Measurements from ENCODE around the gene BRME1.

BRME1 gene

GRCh38 chr19:13937479-13938300 is 31.8 kb upstream of the BRME1 start:
- no peak overlapping the region for H3K27ac ChIP-seq (ENCODE audit: insufficient read depth, low read depth, low read length, poor library complexity, severe bottlenecking)
- 34 to 36% methylated on average over 29 of the region's 29 CpGs for WGBS, 2 experiments
- no peaks in the 10 kb centered on the region for H3K27me3 ChIP-seq (ENCODE audit: control insufficient read depth, insufficient read depth, low read length, poor library complexity, severe bottlenecking)
- H3K4me3 ChIP-seq (ENCODE audit: insufficient read depth, low read depth, low read length): no peak overlapping the region
- H3K4me1 ChIP-seq (ENCODE audit: control insufficient read depth, insufficient read depth, low read length): peaks cover 29% of the 10 kb centered on the region
- no peaks in the 10 kb centered on the region for H3K36me3 ChIP-seq (ENCODE audit: control insufficient read depth, insufficient read depth, low read length)
- no peaks in the 10 kb centered on the region for H3K9me3 ChIP-seq (ENCODE audit: control insufficient read depth, low read length)

GRCh38 chr19:13935765-13936510 is 30.0 kb upstream of the BRME1 start:
- Histone ChIP-seq H3K36me3 (ENCODE audit: control insufficient read depth, insufficient read depth, low read length) (no peaks in the 10 kb centered on the region), H3K9me3 (ENCODE audit: control insufficient read depth, low read length) (no peaks in the 10 kb centered on the region), H3K4me1 (ENCODE audit: control insufficient read depth, insufficient read depth, low read length) (peaks cover 29% of the 10 kb centered on the region), H3K27ac (ENCODE audit: insufficient read depth, low read depth, low read length, poor library complexity, severe bottlenecking) (no peak overlapping the region), H3K4me3 (ENCODE audit: insufficient read depth, low read depth, low read length) (no peak overlapping the region), H3K27me3 (ENCODE audit: control insufficient read depth, insufficient read depth, low read length, poor library complexity, severe bottlenecking) (no peaks in the 10 kb centered on the region)
- WGBS, 2 experiments: 60 to 65% methylated on average over 20 to 22 of the region's 22 CpGs

DNA sequence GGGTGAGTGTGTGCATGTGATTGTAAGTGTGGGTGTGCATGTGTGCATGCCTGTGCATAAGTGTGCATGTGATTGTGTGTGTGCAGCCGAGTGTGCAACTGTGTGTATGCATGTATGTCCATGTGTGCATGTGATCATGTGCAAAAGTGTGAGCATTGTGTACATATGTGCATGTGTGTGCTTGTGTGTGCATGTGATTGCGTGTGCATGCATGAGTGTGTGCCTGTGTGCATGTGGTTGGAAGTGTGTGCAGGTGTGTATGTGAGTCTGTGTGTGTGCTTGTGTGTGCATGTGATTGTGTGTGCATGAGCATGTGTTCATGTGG is 28.8 kb upstream of the BRME1 start:
- Histone ChIP-seq H3K4me3 (ENCODE audit: insufficient read depth, low read depth, low read length) (no peak overlapping the region), H3K9me3 (ENCODE audit: control insufficient read depth, low read length) (no peaks in the 10 kb centered on the region), H3K27me3 (ENCODE audit: control insufficient read depth, insufficient read depth, low read length, poor library complexity, severe bottlenecking) (no peaks in the 10 kb centered on the region), H3K4me1 (ENCODE audit: control insufficient read depth, insufficient read depth, low read length) (peaks cover 29% of the 10 kb centered on the region), H3K27ac (ENCODE audit: insufficient read depth, low read depth, low read length, poor library complexity, severe bottlenecking) (no peak overlapping the region), H3K36me3 (ENCODE audit: control insufficient read depth, insufficient read depth, low read length) (no peaks in the 10 kb centered on the region)
- 92 to 95% methylated on average over 2 of the region's 2 CpGs for WGBS, 2 experiments

DNA sequence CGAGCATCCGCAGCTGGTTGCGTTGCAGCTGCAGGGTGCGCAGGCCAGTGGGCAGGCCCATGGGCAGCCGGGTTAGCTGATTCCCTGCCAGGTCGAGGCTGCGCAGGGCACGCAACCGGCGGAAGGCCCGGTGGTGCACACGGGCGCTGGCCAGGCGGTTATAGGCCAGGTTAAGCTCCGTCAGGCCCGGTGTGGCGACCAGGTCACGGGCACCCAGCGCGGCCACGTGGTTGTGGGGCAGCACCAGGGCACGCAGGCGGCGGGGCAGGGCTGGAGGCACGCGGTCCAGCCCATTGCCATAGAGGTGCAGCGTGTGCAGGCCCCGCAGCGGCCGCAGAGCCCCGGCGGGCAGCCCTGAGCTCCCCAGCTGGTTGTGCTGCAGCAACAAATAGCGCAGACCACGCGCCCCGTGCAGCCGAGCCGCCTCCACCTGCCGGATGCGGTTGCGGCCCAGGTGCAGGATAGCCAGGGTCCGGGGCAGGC is 27.0 kb upstream of the BRME1 start:
- Histone ChIP-seq H3K27me3 (ENCODE audit: control insufficient read depth, insufficient read depth, low read length, poor library complexity, severe bottlenecking) (no peaks in the 10 kb centered on the region), H3K4me3 (ENCODE audit: insufficient read depth, low read depth, low read length) (no peak overlapping the region), H3K36me3 (ENCODE audit: control insufficient read depth, insufficient read depth, low read length) (no peaks in the 10 kb centered on the region), H3K27ac (ENCODE audit: insufficient read depth, low read depth, low read length, poor library complexity, severe bottlenecking) (no peak overlapping the region), H3K9me3 (ENCODE audit: control insufficient read depth, low read length) (no peaks in the 10 kb centered on the region), H3K4me1 (ENCODE audit: control insufficient read depth, insufficient read depth, low read length) (peaks cover 20% of the 10 kb centered on the region)
- WGBS, 2 experiments: 96% methylated on average over 42 of the region's 42 CpGs

DNA sequence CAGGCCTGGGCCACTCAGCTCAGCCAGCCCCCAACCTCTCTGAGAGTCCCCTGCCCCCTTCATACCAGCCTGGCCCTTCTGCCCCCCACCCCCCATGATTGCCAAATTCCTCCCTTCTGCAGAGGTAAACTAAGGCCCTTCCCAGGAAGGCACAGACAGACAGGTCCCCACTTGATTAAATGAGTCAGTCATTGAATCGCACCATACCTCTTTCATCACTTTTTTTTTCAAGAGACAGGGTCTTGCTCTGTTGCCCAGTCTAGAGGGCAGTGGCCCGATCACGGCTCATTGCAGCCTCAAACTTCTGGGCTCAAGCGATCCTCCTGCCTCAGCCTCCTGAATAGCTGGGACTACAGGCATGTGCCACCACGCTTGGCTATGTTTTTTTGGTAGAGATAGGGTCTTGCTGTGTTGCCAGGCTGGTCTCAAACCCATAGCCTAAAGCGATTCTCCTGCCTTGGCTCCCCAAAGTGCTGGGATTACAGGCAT is 26.3 kb upstream of the BRME1 start:
- Histone ChIP-seq H3K4me3 (ENCODE audit: insufficient read depth, low read depth, low read length) (no peak overlapping the region), H3K27ac (ENCODE audit: insufficient read depth, low read depth, low read length, poor library complexity, severe bottlenecking) (no peak overlapping the region), H3K9me3 (ENCODE audit: control insufficient read depth, low read length) (no peaks in the 10 kb centered on the region), H3K4me1 (ENCODE audit: control insufficient read depth, insufficient read depth, low read length) (peaks cover 13% of the 10 kb centered on the region), H3K27me3 (ENCODE audit: control insufficient read depth, insufficient read depth, low read length, poor library complexity, severe bottlenecking) (no peaks in the 10 kb centered on the region), H3K36me3 (ENCODE audit: control insufficient read depth, insufficient read depth, low read length) (no peaks in the 10 kb centered on the region)
- WGBS, 2 experiments: 92 to 93% methylated on average over 6 of the region's 6 CpGs

- WGBS, 2 experiments: 95% methylated on average over 30 of the region's 30 CpGs
- Histone ChIP-seq H3K27ac (ENCODE audit: insufficient read depth, low read depth, low read length, poor library complexity, severe bottlenecking) (no peak overlapping the region), H3K4me3 (ENCODE audit: insufficient read depth, low read depth, low read length) (no peak overlapping the region)
Observed at GRCh38 chr19:13931391-13932148, 25.7 kb upstream of the BRME1 start.

DNA sequence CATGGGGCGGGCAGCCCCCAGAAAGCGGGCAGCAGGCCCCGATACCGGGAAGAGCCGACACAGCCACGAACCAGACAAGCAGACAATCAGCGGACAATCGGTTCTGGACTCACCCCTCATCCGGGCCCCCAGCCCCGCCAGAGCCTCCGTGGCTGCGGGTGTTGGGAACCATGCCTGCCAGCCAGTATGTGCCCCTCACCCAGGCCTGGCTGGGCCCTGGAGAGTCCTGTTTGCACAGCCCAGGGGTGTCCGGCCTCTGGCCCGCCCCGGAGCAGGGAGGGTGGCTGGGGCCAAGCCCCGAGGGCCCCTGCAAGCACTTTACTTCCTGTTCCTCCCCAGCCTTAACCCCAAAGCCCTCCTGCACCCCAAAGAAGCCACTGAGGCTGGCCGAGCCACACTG is 24.5 kb upstream of the BRME1 start:
- no peaks in the 10 kb centered on the region for H3K27me3 ChIP-seq (ENCODE audit: control insufficient read depth, insufficient read depth, low read length, poor library complexity, severe bottlenecking)
- WGBS, 2 experiments: 92 to 93% methylated on average over 17 of the region's 17 CpGs
- no peak overlapping the region for H3K4me3 ChIP-seq (ENCODE audit: insufficient read depth, low read depth, low read length)
- H3K9me3 ChIP-seq (ENCODE audit: control insufficient read depth, low read length): no peaks in the 10 kb centered on the region
- no peaks in the 10 kb centered on the region for H3K36me3 ChIP-seq (ENCODE audit: control insufficient read depth, insufficient read depth, low read length)
- H3K4me1 ChIP-seq (ENCODE audit: control insufficient read depth, insufficient read depth, low read length): peaks cover under 1% of the 10 kb centered on the region
- H3K27ac ChIP-seq (ENCODE audit: insufficient read depth, low read depth, low read length, poor library complexity, severe bottlenecking): no peak overlapping the region

More at GRCh38 chr19:13931391-13932148, 25.7 kb upstream of the BRME1 start:
- H3K9me3 ChIP-seq (ENCODE audit: control insufficient read depth, low read length): no peaks in the 10 kb centered on the region
- no peaks in the 10 kb centered on the region for H3K27me3 ChIP-seq (ENCODE audit: control insufficient read depth, insufficient read depth, low read length, poor library complexity, severe bottlenecking)
- H3K36me3 ChIP-seq (ENCODE audit: control insufficient read depth, insufficient read depth, low read length): no peaks in the 10 kb centered on the region
- peaks cover 12% of the 10 kb centered on the region for H3K4me1 ChIP-seq (ENCODE audit: control insufficient read depth, insufficient read depth, low read length)

GRCh38 chr19:13929956-13930355 is 24.0 kb upstream of the BRME1 start:
- H3K27me3 ChIP-seq (ENCODE audit: control insufficient read depth, insufficient read depth, low read length, poor library complexity, severe bottlenecking): no peaks in the 10 kb centered on the region
- H3K27ac ChIP-seq (ENCODE audit: insufficient read depth, low read depth, low read length, poor library complexity, severe bottlenecking): no peak overlapping the region
- no peaks in the 10 kb centered on the region for H3K9me3 ChIP-seq (ENCODE audit: control insufficient read depth, low read length)
- no peaks in the 10 kb centered on the region for H3K4me1 ChIP-seq (ENCODE audit: control insufficient read depth, insufficient read depth, low read length)
- 93% methylated on average over 17 of the region's 17 CpGs for WGBS, 2 experiments
- H3K4me3 ChIP-seq (ENCODE audit: insufficient read depth, low read depth, low read length): no peak overlapping the region
- no peaks in the 10 kb centered on the region for H3K36me3 ChIP-seq (ENCODE audit: control insufficient read depth, insufficient read depth, low read length)

DNA sequence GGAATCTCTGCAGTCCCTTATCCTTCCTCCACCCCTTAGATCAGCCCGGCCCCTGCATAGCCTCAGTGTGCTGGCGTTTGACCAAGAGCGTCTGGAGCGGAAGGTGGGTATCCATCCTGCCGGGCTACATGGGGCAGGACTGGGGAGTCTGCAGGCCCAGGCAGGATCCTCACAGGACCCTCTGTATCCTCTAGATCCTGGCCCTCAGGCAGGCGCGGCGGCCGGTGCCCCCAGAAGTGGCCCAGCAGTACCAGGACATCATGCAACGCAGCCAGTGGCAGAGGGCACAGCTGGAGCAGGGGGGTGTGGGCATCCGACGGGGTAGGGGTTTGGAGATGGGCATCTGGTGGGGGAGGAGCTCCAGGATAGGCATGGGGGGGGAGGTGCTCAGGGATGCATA is 23.4 kb upstream of the BRME1 start:
- 94 to 96% methylated on average over 12 of the region's 12 CpGs for WGBS, 2 experiments
- H3K36me3 ChIP-seq (ENCODE audit: control insufficient read depth, insufficient read depth, low read length): no peaks in the 10 kb centered on the region
- no peaks in the 10 kb centered on the region for H3K4me1 ChIP-seq (ENCODE audit: control insufficient read depth, insufficient read depth, low read length)
- no peak overlapping the region for H3K4me3 ChIP-seq (ENCODE audit: insufficient read depth, low read depth, low read length)
- H3K9me3 ChIP-seq (ENCODE audit: control insufficient read depth, low read length): no peaks in the 10 kb centered on the region
- H3K27me3 ChIP-seq (ENCODE audit: control insufficient read depth, insufficient read depth, low read length, poor library complexity, severe bottlenecking): no peaks in the 10 kb centered on the region
- no peak overlapping the region for H3K27ac ChIP-seq (ENCODE audit: insufficient read depth, low read depth, low read length, poor library complexity, severe bottlenecking)

DNA sequence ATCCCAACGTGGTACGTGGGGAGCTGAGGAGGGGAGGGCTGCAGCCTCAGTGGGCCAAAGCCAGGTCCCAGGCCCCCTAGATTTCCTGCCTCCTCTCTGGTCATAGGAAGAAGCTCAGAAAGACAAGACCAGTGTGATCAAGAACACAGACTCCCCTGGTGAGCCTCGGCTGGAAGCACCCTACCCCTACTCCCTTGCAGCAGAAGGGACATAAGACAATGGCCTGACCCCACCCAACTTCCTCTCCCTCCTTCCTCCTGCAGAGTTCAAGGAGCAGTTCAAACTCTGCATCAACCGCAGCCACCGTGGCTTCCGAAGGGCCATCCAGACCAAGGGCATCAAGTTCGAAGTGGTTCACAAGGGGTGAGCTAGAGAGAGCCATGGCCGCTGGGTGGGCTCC is 20.8 kb upstream of the BRME1 start:
- Histone ChIP-seq H3K4me3 (ENCODE audit: insufficient read depth, low read depth, low read length) (no peak overlapping the region), H3K36me3 (ENCODE audit: control insufficient read depth, insufficient read depth, low read length) (peaks cover 1% of the 10 kb centered on the region), H3K27me3 (ENCODE audit: control insufficient read depth, insufficient read depth, low read length, poor library complexity, severe bottlenecking) (no peaks in the 10 kb centered on the region), H3K27ac (ENCODE audit: insufficient read depth, low read depth, low read length, poor library complexity, severe bottlenecking) (no peak overlapping the region), H3K4me1 (ENCODE audit: control insufficient read depth, insufficient read depth, low read length) (no peaks in the 10 kb centered on the region), H3K9me3 (ENCODE audit: control insufficient read depth, low read length) (no peaks in the 10 kb centered on the region)
- WGBS, 2 experiments: 94% methylated on average over 8 of the region's 8 CpGs
